ENCODE measurements around the gene CA5A.

CA5A gene

DNA sequence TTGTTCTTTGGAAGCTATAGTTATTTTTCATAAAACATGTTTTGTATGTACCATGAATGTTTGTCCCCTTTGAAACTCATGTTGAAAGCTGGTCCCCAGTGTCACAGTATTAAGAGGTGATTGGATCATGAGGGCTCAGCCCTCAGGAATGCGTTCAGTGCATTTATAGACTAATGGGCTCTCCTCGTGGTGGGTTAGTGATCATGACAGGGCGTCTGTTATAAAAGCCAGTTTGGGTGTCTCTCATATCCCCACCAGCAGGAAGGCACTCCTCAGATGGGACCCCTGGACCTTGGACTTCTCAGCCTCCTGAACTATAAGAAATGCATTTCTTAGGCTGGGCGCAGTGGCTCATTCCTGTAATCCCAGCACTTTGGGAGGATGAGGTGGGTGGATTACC is 25.3 kb upstream of the CA5A start:
- no peak for DNase-seq

DNA sequence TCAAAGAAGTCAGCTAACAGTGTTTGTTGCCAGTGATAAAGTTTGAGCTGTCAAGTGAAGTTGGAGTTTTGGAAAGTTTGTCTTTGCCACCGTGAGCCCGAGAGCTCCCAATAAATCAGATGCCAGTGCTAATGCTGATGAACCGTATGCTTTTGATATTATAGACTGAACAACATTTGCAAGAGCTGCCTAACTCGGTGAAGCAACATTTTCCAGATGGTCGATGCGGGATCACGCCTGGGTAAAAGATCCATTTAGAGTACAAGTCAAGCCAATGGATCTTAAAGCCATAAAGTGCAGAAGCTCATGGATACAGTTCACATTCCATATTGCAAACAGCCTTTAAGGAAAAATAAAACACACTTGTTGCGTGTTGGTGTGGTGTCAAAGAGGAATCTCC is 24.5 kb upstream of the CA5A start:
- no peak for DNase-seq

- DNase-seq, result no peak
Measured at GRCh38 chr16:87960296-87960695, 24.0 kb upstream of the CA5A start.

DNA sequence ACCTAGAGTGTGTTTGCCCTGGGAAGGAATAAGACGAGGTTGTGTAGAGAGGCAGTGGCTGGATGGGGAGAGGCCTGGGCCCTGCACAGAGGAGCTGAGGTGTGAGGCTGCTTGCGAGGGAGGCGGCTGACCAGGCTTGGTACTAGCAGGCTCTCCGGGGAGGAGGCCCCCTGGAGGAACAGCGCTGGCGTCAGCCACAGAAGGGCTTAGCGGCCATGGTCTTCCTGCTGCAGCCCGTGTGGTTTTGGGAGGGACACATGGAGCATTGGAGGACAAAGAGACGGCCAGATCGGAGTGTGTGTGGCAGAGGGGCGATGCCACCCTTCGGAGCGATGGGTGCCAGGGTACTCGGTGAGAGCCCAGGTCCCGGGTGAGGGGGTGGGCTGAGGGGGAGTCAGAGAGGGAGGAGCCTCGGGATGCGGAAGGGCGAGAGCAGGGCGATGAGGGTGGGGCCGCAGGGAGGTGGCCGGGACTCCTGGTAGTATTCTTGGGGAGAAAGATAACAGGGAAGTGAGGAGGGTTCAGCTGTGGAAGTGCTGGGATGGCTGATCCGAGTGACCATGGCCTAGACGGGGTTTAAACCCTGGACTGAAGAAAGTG is 23.2 kb upstream of the CA5A start:
- no peak for DNase-seq

DNA sequence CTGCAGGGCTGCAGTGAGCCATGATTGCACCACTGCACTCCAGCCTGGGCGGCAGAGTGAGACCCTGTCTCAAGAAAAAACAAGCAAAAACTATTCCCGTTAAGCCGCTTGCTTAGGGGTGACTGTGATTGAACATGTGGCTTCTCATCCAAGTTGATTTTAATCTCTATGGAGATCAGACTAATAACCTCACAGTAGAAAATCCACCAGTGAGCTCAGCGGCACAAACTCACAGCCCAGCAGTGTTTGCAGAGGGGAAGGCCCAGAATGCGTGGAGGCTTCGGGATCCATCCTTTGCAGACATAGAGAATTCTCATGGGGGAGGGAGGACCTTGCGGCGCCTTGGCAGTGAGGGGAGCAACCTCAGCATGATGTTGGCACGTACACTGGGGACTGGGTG is 22.3 kb upstream of the CA5A start:
- DNase-seq, result no peak

GRCh38 chr16:87957296-87958094 is 21.2 kb upstream of the CA5A start:
- DNase-seq, result no peak

DNA sequence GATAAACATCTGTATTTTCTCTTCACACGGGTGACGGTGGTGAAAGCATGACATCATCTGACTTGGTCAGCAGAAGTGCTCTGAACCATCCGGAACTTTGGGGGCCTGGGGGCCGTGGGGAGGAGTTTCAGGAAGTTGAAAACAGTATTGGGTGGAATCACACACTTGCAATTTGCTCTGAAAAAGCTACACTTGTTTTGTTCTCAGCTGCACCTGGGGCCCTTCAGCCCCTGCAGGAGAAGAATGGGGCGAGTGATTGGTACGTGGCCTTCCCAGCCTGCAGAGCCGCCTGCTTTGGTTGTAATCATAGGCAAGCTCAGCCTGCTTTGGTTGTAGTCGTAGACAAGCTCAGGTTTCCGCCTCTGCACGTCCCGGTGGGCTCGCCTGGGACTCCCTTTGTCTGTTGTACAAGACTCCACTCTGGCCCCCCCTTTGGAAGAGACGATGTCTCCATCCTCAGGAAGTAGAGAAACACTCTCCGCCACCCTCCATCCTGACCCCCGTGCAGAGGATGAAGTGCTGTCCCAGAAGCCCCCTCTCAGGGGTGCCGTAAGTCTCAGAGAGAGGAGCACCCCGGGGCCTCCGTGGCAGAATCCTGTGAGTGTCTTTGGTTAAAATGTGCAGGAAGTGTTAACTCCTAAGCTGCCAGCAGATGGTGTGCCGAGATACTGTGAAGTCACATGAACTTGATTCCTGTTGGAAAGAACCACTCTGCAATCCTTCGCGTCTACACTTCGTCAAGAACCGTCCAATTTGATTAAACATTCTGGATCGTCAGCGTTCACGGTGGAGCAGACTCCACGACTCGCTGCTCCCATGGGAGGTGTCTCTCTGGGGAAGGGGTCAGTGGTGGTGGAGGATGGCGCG is 20.3 kb upstream of the CA5A start:
- peak; percentile 76 for DNase-seq

- DNase-seq, result no peak
Measured at GRCh38 chr16:87956098-87956364, 19.7 kb upstream of the CA5A start.

DNA sequence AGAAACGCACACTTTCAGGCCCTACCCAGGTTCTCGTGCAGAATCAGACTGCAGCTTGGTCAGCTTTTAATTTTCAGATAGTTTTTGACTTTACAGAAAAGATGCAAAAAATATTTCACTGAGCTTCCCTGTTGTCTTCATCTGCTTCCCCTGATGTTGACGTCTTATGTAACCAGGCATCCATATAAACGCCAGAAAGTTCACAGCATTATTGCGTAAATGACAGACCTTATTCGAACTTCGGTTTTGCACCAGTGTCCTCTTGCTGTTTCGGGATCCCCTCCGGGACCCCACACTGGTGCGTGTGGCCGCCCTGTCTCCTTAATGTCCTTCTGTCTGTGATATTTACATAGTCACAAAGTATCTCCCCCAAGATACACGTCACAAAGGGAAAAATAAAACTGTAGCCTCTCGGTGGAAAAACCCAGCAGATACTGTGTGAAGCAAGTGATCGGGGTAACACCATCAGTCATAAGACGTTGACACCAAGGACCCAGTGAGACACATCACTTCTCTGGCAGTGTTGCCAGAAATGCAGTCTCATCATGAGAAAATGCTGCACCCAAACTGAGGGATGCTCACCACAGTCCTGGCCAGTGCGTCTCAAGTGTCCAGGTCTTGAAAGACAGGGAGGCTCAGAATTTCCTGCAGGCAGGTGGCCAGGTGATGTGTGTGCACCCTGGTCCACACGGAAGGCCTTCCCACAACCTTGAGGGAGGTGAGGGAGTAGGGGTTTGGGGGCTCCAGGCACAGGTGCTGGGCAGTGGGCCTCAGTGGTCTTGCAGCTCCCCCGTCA is 19.2 kb upstream of the CA5A start:
- DNase-seq, result no peak

DNA sequence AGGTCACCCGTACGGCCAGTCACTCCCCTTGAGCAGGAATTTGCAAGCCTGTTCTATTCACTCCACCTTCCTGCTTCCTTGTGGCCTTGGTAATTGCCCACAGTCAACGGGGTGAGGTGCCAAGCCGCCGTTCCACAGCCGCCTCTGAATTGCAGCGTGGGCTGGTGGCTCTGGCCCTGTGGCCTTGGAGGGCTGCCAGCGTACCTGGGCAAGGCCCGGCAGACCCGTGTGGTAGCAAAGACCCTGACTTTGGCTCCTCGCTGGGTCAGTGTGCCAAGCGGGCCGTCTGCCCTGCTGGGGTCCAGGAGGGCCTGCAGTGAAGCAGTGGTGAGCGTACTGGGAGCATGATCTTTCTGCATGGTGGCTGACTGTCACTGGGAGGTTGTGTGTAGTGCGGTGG is 18.5 kb upstream of the CA5A start:
- DNase-seq, result no peak

GRCh38 chr16:87954361-87954760 is 18.0 kb upstream of the CA5A start:
- no peak for DNase-seq

DNA sequence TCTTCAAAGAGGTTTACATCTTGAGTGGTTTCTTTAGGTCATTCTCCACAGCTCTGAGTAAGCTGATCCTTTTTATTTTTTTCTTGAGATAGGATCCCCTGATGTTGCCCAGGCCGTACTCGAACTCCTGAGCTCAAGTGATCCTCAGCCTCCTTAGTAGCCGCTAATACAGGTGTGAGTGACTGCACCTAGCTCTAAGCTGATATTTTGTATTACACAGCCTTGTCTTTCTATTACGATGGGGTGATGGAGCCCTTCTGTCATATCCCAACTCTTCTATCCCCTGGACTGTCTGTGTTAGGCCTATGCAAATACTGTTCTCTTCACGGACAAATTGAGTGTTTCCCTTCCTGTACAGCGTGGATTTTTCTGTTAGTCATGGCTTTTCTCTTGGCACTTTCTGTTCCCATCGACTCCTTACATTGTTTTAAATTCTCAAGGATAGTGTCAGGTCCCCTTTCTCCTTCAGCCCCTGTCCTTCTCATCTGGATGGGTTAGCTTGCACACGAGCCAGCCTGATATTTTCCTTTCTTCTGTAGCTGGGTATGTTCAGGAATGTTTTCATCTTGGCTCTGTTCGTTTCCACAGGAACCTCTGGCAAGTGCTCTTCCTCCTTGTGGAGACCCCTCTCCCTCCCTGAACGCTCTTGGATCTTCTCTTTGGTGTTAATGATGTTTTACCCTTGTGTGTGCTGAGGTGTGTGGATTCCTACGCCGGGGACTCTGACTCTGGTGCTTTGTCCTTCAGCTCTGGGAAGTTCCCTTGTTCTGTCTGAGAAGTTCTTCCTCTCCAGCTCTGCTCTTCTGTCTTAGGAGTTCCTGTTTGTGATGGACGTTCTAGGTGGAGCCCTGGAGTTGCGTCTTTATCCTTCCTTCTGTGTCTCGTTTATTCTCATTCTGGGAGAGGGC is 17.2 kb upstream of the CA5A start:
- no peak for DNase-seq

GRCh38 chr16:87952751-87953150 is 16.4 kb upstream of the CA5A start:
- DNase-seq, result no peak

DNA sequence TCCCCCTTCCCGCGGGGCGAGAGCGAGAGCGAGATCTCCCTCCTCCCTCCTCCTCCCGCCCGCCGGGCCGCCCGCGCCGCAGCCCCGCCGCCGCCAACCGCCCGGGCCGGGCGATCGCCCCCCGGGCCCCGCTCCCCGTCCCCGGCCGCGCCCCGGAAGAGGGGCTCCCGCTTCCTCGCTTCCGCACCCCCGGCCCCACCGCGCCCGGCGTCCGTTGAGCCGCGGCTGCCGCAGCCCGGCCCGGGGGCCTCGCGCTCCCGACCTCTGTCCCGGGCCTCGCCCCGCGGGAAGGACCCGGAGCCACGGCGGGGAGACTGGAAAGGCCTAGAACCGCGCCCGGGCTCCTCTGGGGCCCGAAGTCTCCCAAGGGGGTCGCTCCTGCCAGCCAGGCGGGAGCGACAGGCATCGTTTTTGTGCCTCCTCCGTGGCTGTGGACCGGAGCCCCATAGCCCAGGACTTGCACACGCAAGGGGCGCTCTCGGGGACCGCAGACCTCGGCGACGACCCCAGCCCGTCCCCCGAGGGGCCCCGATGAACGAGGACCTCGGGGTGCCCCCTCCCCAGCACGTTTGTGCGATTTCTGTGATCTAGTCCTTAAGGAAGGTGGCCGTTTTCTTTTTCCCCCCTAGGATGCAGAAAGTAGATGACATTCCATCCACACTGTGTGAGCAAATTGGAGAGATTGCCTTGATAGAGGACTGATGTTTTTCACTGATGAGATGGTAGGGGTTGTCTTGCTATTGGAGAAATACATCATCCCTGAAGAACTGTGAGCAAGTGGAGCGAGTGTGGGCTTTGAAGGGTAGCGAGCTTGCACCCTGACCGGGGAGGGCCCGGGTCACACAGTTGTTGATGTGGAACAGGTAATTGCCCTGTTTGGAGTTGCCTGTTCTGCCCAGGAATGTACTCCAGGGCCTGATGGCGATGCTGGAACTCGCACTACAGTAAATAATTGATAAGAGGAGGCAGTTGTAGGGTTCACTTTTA is 15.5 kb upstream of the CA5A start:
- DNase-seq, result no peak

- peak; percentile 96 for DNase-seq
Measured at GRCh38 chr16:87950765-87951551, 14.6 kb upstream of the CA5A start, which contains the start of gene BANP. Gene BANP (plus strand): TSS chr16:87951434. CDS start chr16:87975116, 23,682 bp downstream.

DNA sequence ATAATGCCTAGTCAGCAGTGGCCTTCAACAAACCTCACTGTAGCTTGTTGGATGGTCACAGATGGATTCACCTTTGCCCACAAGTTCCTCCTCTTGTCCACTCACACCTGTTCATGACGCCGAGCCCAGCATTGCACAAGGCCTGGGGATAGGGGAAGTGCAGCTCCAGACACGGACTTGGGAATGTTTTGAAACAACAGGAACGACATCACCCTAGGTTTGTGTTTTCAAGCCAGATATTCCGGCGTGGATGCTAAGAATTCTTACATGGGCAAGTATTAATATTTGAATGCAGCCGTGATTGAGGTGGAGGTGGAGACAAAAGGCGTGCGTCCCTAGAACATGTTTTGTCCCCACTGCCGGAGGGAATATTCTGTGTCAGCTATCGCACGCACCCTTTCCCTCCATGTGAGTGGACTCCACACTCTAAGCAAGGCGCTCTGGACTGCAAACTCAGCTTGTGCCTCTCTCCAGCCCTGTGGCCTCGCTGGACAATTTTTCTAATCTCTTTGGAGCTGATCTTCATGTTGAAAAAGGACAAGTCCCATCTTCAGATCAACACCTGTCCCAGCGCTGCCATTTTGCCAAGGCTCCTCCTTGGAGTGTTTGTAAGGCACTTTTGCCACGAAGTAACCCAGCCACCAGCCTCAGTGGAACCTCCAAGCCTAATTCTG is 12.9 kb upstream of the CA5A start:
- no peak for DNase-seq

- no peak for DNase-seq
Measured at GRCh38 chr16:87948735-87949070, 12.4 kb upstream of the CA5A start.

DNA sequence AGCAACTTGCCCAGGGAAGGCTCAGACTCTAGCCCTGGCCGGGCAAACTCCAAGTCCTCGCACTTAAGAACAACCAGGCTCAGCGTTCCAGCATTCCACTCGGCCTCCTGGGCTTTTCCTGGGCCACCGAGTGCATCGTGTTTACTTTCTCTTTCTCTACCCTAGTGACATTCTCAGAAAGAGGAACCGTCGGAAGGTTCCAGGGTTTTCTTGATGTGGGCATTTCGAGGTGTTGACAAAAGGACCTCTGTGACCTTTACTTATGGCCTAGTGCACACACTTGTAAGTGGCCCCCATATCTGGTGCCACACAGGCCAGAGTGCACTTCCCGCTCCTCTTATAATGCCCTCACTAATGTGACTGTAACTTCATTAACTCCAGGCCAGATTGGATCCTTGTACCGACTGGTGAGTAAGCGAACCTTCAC is 11.8 kb upstream of the CA5A start:
- no peak for DNase-seq

DNA sequence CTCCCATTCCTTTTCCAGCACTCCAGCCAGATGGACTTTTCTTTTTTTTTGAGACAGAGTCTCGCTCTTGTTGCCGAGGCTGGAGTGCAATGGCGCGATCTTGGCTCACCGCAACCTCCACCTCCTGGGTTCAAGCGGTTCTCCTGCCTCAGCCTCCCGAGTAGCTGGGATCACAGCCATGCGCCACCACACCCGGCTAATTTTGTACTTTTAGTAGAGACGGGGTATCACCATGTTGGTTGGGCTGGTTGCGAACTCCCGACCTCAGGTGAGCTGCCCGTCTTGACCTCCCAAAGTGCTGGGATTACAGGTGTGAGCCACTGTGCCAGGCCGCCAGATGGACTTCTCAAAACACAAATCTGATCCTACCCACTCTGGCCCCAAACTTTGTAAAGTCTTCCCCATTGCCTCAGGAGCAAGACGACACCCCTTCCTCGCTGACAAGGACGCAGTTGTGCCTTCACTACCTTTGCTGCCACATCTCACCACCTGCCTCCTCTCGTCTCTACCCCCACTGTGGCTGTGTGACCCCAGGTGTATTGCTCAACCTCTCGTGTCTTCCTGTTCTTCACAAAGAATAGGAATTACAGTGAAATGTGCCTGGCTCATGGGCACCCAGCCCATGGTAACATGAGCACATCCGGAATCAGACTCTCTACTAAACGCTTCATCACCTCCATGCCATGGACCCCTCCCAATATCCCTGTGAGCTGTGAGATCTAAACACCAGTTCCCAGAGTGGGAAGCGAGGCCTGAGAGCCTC is 11.2 kb upstream of the CA5A start:
- DNase-seq, result no peak
